ENCODE measurements around the gene CRYBG1. TPM values are rescaled to one million over a fixed set of nuclear protein-coding genes. Genes with fewer than 3 reads are reported as not detected.
A peak's percentile ranks its signal among the peaks of the same experiment; 100 is the strongest.

The CRYBG1 gene
- total and polyA plus RNA-seq, 2 of the 13 experiments (the other 11 are each of a cell fraction or from before 2014, with no cell fraction given) = 10.1 to 21.9 TPM

GRCh38 chr6:106510090-106510970, 149.8 kb downstream of the CRYBG1 start (continued):
- peak; percentile 69; the same call in 1 of the 2 replicates for TF ChIP-seq MXD1 (CRISPR knock-in tag; IDR thresholded peaks at IDR 0.05)
- TF ChIP-seq MBNL3 (CRISPR knock-in tag; conservative IDR thresholded peaks at IDR 0.05) = no peak
- TF ChIP-seq NR2F1 (CRISPR knock-in tag; IDR thresholded peaks at IDR 0.05) = no peak
- no peak for TF ChIP-seq DR1 (CRISPR knock-in tag; IDR thresholded peaks at IDR 0.05)
- no peak for TF ChIP-seq ZKSCAN5 (CRISPR knock-in tag; IDR thresholded peaks at IDR 0.05)
- no peak for TF ChIP-seq SNAPC4 (CRISPR knock-in tag; IDR thresholded peaks at IDR 0.05)
- peak; percentile 40; the same call in 1 of the 2 replicates for TF ChIP-seq MYC (CRISPR knock-in tag; IDR thresholded peaks at IDR 0.05; ENCODE audit: borderline replicate concordance)
- TF ChIP-seq ZNF709 (CRISPR knock-in tag; IDR thresholded peaks at IDR 0.05) = no peak
- TF ChIP-seq MIER3 (CRISPR knock-in tag; IDR thresholded peaks at IDR 0.05; ENCODE audit: borderline replicate concordance) = no peak
- TF ChIP-seq ZNF280B (CRISPR knock-in tag; IDR thresholded peaks at IDR 0.05; ENCODE audit: borderline replicate concordance) = no peak
- no peak for TF ChIP-seq PRDM4 (CRISPR knock-in tag; IDR thresholded peaks at IDR 0.05; ENCODE audit: borderline replicate concordance)
- TF ChIP-seq ZNF383 (CRISPR knock-in tag; IDR thresholded peaks at IDR 0.05; ENCODE audit: borderline replicate concordance) = no peak
- TF ChIP-seq ZZZ3 (CRISPR knock-in tag; IDR thresholded peaks at IDR 0.05; ENCODE audit: borderline replicate concordance) = no peak
- no peak for TF ChIP-seq FLYWCH1 (CRISPR knock-in tag; IDR thresholded peaks at IDR 0.05)
- no peak for TF ChIP-seq MXI1 (IDR thresholded peaks at IDR 0.05; ENCODE audit: borderline replicate concordance, low read depth, low read length)
- no peak; the same call in 1 of the 2 replicates for TF ChIP-seq ATF7-NPFF (CRISPR knock-in tag; IDR thresholded peaks at IDR 0.05; ENCODE audit: low read depth)
- peak; percentile 56; the same call in 1 of the 2 replicates for TF ChIP-seq KMT2A (CRISPR knock-in tag; IDR thresholded peaks at IDR 0.05)
- TF ChIP-seq ZNF10 (CRISPR knock-in tag; IDR thresholded peaks at IDR 0.05; ENCODE audit: borderline replicate concordance, low read depth) = no peak
- no peak for TF ChIP-seq SSRP1 (CRISPR knock-in tag; IDR thresholded peaks at IDR 0.05)
